LHCN-M2 (cell line): ENCODE measurements around the gene PTN. TPM values are rescaled to one million over a fixed set of nuclear protein-coding genes. Genes with fewer than 3 reads are reported as not detected.
"Not testable (repeated sequence)": the region's sequence is repeated elsewhere in the genome, so short reads cannot be mapped to it uniquely, and the experiment has no call there.

ENCODE experiments used
- DNase-seq: peaks from one replicate; pipeline ENCODE4 v3.0.0-alpha.2; 2012; ENCODE audit warnings: low read depth
- total RNA-seq: library from RNA; depleted of rRNA; stranded (reverse); fragments of >200 nt; gene quantifications from 2 replicates; pipeline ENCODE4 v1.2.3, GENCODE V29; 2014

PTN gene
- total RNA-seq, 1 experiment from 2014 or later = 5.7 TPM

- not testable (repeated sequence) for DNase-seq
These were observed 161.9 kb downstream of the PTN start for GRCh38 chr7:137181619-137182018.
